HG02938 (cell line): ENCODE measurements around the gene TRDMT1.

ENCODE experiments used
- ATAC-seq: cut with Tn5 transposase; IDR thresholded peaks from one replicate; pipeline ENCODE4 v1.9.1; 2021; ENCODE audit warnings: mild to moderate bottlenecking, moderate library complexity; ENCODE audit not compliant: unreplicated experiment

Gene TRDMT1

DNA sequence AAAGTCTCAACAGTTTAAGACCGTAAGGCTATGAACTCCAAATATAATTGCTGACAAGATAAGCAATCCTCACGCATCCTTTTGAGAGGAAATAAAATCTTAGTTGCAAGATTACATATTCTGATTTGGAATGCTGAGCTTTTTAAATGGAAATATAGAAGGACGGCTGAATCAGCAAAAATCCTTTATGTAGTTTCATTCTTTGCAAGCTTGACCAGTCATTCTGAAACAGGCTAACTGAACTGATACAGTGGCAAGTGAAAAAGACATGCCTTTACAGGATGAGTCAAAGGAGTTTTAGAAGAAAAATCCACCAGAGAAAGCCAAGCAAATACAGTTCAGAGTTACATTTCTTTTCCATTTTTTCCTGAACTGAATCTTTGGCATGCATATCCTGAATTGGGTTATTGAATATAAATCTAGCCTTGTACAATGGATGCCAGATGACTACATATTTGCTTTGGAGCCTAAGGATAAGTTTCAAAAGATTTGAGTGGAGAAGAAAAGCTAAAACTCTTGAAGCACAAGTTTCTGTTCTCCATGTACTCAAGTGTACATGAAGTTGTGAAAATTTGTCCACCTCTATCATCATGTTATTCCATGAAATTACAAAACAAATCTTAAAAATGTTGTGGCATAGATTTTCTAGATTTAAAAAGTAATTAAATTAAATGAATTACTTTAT lies 30.9 kb upstream of the TRDMT1 start:
- ATAC-seq = no peak

DNA sequence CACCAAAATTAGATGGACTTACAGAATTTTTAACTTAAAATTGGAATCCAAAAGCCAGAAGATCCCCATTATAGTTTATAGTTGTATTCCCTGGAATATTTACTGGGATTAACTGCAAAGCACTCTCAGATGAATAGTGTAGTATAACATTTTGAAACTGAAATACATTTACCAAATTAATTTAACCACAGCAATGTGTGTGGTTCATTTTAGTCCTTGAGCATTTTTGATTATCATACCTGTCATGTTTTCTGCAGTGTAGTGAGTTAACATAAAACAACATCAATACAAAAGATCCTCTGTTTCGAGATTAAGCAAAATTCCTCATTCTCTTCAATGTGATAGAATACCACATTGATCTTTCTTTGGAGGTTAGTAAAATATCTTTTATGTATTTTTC lies 30.3 kb upstream of the TRDMT1 start:
- no peak for ATAC-seq

DNA sequence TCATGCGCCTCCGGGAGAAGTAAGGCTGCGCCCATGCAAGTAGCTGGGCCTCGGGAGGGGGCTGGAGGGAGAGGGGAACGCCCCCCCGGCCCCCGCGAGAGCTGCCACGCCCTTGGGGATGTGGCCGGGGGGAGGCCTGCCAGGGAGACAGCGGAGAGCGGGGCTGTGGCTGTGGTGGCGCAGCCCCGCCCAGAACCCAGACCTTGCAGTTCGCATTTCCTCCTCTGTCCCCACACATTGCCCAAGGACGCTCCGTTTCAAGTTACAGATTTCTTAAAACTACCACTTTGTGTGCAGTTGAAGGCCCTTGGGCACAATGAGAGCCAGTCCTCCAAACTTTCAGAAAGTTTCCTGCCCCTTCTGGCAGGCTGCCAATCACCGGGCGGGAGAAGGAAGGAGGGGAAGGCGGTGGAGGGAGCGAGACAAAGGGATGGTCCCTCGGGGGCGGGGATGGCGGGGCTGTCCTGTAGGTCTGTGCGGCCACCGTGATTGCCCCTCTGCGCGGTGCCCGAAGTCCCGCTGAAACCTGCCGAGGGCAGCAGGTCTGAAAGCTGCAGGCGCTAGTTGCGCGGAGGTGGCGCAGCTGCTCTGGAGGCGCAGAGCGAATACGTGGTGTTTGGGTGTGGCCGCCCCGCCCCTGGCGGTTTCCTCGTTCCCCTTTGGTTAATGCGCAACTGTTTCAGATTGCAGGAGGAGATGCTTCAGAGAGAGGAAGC lies 28.7 kb upstream of the TRDMT1 start:
- peak; percentile 44 for ATAC-seq

DNA sequence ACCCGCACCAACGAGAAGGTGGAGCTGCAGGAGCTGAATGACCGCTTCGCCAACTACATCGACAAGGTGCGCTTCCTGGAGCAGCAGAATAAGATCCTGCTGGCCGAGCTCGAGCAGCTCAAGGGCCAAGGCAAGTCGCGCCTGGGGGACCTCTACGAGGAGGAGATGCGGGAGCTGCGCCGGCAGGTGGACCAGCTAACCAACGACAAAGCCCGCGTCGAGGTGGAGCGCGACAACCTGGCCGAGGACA lies 28.2 kb upstream of the TRDMT1 start:
- ATAC-seq = no peak

DNA sequence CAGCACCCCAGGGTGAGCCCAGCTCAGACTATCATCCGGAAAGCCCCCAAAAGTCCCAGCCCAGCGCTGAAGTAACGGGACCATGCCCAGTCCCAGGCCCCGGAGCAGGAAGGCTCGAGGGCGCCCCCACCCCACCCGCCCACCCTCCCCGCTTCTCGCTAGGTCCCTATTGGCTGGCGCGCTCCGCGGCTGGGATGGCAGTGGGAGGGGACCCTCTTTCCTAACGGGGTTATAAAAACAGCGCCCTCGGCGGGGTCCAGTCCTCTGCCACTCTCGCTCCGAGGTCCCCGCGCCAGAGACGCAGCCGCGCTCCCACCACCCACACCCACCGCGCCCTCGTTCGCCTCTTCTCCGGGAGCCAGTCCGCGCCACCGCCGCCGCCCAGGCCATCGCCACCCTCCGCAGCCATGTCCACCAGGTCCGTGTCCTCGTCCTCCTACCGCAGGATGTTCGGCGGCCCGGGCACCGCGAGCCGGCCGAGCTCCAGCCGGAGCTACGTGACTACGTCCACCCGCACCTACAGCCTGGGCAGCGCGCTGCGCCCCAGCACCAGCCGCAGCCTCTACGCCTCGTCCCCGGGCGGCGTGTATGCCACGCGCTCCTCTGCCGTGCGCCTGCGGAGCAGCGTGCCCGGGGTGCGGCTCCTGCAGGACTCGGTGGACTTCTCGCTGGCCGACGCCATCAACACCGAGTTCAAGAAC lies 27.7 kb upstream of the TRDMT1 start:
- ATAC-seq = peak; percentile 11

DNA sequence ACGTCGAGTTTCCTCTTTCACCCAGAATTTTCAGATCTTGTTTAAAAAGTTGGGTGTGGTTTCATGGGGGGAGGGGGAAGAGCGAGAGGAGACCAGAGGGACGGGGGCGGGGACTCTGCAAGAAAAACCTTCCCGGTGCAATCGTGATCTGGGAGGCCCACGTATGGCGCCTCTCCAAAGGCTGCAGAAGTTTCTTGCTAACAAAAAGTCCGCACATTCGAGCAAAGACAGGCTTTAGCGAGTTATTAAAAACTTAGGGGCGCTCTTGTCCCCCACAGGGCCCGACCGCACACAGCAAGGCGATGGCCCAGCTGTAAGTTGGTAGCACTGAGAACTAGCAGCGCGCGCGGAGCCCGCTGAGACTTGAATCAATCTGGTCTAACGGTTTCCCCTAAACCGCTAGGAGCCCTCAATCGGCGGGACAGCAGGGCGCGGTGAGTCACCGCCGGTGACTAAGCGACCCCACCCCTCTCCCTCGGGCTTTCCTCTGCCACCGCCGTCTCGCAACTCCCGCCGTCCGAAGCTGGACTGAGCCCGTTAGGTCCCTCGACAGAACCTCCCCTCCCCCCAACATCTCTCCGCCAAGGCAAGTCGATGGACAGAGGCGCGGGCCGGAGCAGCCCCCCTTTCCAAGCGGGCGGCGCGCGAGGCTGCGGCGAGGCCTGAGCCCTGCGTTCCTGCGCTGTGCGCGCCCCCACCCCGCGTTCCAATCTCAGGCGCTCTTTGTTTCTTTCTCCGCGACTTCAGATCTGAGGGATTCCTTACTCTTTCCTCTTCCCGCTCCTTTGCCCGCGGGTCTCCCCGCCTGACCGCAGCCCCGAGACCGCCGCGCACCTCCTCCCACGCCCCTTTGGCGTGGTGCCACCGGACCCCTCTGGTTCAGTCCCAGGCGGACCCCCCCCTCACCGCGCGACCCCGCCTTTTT lies 26.9 kb upstream of the TRDMT1 start, which contains the start of gene VIM:
Gene VIM, plus strand, starts transcription at position 151 of the 925 bp plus-strand sequence. CDS start 1,182 bp downstream, outside the sequence.
- ATAC-seq = peak; percentile 27

DNA sequence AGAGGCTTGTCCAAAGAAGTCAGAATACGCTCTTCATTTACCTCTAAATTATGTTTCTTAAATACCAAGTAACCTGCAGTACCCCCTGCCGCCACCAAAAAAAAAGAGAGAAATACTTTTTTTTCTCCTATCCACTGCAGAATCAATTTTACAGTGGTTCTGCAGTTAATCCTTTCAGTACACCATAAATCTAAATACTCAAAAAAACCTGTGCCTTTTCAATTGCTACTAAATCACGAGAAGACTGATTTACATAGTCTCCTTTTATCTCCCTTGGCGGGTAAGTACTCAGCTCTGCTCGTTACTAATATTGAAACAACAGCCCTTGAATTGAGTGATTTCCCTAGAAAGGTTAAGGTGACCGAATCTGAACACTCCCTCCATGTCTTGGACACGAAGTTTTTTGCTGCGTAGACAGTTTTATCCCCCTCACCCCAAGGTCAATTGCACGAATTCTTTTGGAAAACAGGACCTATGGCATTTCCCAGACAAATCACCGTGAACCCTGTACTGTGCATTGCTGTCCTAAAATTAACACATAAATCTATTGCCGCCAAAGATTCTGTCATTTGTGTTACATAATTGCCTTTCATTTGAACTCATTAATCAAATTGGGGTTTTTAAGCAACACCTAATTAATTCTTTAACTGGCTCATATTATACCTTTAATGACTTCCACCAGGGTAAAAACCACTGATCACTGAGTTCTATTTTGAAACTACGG lies 26.1 kb upstream of the TRDMT1 start:
- ATAC-seq = peak; percentile 27

DNA sequence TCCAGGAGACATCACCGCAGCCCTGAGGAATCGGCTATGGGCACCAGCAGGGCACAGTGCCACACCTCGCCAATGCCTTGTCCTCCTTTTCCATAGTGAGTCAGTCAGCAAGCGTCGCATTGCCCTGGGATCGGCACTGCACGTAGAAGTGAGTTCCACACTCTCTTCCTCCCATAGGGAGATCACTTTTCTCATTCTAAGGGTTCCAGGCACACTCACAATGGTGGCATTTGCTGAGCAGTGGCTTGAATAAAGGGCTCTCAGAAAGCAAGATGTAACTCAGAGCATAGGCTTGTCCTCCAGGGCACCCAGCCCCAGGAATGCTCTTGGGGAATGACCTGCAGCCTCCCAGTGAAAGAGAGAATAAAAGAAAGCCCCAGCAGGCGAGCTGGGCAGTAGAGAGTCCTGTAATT lies 25.4 kb upstream of the TRDMT1 start:
- no peak for ATAC-seq

DNA sequence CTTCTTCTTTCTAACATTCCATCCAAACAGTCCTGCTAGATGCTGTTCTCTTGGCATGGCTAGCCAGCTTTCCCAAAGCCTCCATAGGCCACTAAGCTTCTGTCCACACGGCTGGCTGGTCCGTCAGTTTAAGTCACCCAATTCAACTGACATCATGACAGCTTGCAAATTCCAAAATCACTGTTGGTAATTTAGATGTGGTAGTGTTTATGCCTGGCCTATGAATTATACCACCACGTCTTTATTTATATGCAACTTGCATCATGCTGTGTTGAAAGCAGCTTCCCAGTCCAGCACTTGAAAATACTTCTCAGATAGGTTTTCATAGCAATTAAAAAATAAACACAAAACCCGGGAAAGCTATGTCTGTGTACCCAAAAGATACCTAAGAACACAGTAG lies 24.3 kb upstream of the TRDMT1 start:
- no peak for ATAC-seq

DNA sequence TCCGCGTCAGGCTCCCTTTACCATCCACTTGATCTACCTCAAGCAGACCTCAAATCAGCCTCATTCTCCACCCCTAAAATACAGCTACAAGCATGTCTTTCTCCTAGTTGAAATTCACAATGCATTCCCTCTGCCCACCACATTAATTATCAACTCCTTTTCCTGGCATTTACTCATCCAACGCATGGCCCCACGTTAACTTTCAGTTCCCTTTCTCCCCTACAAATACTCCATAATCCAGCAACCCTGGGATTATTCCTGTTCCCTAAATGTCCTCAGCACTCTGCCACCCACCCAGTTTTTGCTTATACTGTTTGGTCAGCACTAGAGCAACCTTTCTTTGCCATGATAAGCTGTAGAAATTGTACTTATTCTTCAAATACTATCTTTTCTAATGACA lies 20.9 kb upstream of the TRDMT1 start:
- ATAC-seq = no peak

DNA sequence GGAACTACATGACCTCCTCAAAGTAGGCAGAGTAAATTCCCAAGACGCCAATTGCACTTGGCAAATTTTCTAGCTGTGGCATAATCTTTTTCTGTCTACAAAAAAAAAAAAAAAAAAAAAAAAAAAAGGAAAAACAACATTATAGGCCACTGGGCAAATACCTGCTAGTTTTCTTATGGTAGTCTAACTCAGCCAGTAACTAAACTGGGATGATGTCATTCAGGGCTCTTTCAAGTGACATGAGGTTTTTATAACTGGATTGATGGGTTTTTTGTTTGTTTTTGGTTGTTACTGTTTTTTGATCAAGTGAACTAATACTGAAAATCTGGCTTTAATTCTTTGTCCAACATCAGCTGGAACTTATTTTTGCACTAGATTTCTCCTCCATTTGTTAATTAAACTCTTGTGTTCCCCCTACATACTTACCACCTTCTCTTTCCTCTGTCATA lies 19.2 kb upstream of the TRDMT1 start:
- no peak for ATAC-seq

DNA sequence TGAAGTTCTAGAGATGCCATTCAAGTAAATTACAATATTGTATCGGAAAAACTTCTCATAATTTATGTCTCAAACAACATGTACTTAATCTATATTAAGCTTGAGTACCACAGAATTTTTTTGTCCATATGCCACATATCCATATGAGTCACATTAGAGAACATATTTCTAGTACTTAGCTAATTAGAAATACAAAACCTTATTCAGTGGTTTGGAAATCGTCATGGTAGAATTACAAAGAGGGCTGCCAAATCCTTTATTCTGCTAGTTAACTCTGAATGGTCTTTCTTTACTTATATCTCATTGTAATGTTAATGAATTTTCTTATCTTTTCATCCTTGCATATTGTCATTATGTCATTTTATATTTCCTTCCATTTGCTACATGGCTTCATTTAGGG lies 17.6 kb upstream of the TRDMT1 start:
- no peak for ATAC-seq

DNA sequence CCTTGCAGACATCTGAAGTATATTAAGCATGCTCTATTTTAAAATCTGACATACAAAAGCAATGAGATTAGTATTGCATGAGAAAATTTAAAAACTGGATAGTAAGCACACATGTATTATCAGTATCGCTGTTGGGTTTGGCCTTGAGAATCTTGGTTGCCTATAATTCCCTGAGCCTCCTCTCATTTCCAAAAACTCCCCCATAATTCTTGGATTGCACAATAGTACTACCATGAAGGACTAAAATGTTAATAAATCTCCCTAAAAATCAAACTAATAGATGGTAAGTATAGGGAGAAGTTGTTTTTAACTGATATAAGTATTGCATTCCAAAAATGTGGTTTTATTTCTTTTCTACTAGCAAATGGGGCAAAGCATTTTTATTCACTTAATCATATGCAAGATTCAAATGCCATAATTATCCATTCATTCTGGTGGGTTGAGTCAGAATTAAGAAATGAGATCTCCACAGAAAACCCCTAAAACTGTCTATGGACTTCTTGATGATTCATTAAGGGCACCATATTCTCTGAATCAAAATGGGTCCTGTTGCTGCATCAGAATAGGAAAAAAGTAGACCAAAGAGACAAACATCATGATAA lies 16.3 kb upstream of the TRDMT1 start:
- no peak for ATAC-seq

DNA sequence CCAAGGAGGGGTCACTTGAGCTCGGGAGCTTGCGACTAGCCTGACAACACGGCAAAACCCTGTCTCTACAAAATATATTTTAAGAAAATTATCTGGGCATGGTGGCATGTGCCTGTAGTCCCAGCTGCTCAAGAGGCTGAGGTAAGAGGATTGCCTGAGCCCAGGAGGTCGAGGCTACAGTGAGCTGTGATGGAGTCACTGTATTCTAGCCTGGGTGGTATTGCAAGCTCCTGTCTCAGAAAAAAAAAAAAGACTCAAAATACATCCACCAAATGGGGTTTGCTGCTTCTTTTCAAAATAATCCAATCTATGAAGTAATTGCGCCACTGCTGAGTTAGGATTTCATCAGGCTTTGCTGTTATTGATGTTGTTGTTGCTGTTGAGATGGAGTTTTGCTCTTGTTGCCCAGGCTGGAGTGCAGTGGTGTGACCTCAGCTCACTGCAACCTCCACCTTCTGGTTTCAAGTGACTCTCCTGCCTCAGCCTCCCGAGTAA lies 15.5 kb upstream of the TRDMT1 start:
- ATAC-seq = no peak

DNA sequence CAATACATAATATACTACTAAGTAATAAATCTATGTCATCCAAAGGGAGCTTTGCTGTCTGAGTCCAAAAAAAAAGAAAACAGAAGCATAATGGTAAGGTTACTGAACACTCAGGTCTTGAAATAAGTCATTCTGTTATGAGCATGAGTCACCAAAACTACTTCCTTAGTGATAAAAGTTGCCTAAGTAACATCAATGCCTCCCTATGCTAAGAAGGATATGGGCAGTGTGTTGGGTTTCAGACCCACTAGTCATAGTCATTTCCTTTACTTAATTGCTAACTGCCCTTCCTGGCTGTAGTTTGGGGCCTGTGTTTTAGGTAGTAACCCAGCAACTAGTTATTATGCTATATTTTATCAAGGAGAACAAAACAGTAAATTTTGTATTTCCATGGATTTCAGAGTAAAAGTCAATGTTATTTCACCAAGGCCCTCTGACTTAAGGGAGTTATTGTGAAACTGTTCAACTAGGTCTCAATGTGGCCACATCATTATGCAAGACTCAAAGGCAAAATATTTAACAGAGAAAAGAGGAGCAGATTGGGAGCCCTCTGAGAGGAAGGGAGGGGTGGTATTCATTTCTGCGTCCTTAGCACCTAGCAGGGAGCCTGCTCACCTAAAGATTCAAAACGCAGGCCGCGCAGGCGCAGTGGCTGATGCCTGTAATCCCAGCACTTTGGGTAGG lies 14.9 kb upstream of the TRDMT1 start:
- peak; percentile 99 for ATAC-seq

DNA sequence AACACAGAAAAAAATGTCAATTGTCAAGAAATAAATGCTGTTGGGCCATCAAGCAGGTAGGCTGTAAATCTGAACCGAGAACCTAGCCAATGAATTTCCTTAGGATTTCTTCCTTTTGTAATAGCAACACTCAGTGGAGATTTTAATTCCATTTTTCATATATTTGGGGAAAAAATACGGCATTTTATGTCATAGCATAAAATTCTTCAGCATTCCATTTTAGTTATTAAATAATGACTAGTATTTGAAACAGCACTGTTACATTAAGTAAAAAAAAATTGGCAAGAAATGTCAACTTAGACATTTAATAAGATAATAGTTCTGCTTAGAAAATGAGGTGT lies 14.3 kb upstream of the TRDMT1 start:
- ATAC-seq = no peak

DNA sequence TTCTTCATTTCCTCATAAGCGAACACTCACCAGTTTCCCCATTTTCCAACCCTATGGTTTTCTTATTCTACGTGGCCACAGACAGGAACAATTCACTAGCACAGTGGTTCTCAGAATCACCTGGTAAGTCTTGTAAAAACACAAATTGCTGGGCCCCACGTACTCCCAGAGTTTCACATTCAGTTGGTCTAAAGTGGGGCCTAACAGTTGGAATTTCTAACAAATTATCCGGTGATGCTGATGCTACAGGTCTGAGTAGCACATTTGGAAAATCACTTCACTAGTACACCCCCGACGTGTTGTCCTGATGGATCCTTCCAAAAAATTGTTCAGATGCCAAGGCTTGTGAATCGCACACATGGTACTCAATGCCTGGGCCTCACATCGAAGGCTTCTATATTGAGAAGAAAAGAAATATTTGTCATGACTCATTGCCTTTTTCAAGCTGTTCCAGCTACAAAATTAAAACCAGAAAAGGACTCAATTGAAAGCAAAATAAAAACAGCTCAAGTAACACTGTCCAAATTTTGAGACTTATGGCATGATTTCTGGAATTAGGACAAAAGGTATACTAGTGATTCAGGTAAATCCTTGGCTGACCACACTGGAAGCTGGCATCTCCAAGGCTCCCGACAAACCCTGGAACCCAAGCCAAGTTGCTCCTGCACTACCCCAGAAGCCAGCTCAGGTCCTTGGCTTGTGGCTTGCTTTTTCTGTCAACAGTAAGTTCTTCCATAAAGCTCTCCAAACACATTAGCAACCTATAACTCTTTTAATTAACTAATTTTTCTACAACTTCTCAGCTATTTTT lies 13.7 kb upstream of the TRDMT1 start:
- no peak for ATAC-seq

DNA sequence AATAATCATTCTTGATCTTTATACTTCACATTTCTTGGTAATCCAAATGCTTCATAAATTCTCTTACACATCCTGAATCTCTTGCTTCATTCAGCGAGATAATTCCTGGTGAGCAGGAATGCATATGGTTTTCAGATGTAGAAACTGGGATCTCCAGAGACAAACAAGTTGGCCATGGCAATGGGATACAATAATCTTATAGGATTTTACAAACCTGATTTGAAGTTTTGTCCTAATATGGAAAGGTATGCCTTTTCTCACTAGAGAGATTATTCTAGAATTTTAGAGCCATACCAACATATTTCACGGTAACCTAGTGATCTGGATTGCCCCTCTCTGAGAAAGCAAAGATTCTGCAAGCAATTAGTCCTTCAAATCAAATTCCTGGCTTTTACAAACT lies 13.1 kb upstream of the TRDMT1 start:
- no peak for ATAC-seq
